GM21381 (cell line): ENCODE measurements around the gene ANK3.

Experiments used
- ATAC-seq: cut with Tn5 transposase; IDR thresholded peaks from one replicate; pipeline ENCODE4 v1.9.1; 2021; ENCODE audit warnings: mild to moderate bottlenecking, moderate library complexity; ENCODE audit not compliant: unreplicated experiment

ANK3 gene

DNA sequence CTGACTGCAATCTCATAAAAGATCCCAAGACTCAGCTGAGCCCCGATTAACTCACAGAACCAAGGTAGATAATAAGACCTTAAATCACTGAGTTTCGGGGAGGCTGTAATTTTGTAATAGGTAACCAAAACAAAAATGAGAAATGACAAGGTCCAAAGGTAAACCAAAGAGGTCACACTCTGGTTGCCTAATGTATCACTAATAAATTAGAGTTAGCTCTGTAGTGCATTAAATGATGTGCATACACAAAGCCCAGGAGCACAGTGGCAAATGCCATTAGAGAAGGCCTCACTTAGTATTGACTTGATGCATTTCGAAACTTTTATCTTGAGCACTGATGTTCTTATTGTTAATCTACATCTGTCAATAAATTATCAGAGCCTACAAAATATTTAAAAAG lies 245.6 kb downstream of the ANK3 start:
- no peak for ATAC-seq

DNA sequence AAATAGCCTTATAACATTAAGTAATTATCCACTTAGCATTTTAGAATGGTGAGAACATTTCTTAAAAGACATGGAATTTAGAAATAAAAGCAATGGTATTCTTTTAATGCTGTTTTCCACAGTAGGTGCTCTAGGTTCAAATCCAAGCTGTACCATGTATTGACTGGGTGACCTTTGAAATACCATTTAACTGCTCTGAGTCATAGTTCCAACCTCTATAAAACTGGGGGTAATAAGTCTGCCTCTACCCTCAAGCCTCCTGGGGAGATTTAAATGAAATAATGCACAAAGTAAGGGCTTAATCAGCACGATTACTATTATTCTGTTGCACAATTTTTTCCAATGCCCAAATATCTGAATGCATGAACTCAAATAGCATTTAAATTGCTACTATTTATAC lies 246.9 kb downstream of the ANK3 start:
- ATAC-seq: no peak

DNA sequence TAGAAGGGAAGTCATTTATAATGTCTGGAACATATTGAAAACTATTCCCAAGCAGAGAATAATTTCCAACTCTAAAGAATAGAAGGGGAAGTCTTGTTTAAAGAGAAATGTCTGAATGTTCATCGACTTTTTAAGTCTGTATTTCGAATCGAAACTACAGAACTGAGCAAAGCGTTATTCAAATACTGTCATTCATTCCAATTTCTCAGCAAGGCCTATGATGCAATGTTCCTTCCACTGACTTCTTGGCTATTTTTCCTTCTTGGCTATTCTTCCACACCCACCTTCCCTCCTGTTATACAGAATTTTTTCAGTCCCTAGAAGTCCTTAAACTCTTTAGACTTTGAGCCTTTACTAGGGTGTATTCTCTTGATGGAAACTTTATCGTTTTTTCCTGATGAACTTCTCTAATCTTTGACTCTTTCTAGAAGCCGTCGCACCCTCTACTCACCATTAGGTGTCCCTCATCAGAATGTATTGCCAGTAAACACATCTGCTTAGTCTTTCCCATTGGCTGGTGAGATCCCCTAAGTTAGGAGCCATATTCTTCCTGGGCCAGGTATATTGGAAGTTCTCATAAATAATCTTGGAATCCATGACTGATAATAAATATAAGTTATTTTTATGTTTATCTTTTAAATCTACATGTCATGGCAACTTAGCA lies 247.6 kb downstream of the ANK3 start:
- ATAC-seq: no peak

DNA sequence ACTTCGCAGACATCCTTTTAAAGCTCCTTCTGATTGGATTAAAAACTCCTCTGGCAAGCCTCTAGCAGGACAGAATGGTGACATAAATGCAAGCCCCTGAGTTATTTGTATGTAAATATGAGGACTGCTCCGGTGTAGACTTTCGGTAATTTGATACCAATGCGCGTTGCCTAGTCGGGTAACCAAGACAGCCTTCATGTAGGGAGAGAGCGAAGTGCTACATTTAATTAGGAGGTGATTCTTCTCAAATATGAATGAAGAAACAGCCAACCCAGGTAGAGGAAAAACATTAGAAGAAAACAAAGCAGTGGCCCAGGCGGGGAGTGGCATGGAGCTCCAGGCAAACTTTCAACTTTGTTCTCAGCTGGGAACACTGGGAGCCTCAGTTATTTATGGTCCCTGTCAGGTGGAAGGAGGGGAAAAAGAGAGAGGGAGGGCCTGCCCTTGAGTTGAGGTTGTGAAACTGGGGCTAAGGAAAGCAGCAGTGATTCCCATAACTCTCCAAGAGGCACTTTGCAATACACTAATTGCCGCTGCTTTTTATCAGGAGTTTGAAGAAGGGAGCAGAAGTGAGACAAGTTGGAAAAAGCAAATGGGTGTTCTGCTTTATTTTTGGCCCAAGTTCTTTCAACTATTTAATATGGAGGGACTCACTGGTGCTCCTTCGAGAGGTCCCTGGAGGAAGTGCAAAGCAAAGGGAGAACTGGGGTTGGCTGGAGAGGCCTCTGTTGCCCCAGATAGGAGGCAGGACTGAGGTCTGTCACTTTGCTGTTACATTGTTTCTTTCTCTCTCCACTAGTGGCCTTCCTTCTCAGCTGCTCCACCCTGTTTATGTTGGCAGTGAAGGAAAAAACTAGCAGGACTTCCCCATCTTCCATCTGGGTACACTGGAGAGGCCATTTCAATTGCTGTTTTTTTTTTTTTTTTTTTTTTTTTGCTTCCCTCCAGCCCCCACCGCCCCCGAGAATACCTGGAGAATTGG lies 248.7 kb downstream of the ANK3 start:
- ATAC-seq: no peak

DNA sequence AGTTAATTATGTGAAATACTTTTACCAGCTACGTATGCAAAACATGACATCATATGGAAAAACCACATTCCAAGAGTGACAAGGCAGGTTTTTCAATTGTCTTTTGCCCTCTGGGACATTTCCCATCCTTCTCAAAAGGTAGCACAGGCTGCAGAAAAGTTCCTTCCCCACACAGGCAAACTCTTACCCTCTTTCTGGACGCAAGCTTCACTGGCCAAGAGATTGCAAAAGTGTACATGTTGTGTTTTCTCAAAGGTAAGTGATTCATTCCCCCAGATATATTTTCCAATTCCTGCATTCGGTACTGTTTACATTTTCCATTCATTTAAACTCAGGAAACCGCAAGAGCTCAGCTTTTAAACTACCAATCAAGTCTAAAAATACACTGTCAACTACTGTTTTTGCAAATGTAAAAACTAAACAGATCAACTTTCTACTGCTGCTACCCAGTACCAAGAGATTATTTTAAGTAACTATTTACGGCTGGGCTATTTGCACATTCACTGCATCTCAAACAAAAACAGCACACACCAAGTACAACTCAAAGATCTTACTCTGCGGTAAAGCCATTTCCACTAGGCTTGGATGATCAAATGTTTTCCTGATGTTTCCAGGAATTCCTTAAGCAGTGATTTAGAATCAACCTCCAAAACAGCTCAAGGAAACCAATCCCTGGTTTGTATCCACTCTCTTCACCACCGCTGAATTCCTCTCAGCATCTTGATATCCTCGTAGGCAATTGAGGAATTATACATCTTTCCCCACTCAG lies 249.7 kb downstream of the ANK3 start:
- ATAC-seq: no peak

DNA sequence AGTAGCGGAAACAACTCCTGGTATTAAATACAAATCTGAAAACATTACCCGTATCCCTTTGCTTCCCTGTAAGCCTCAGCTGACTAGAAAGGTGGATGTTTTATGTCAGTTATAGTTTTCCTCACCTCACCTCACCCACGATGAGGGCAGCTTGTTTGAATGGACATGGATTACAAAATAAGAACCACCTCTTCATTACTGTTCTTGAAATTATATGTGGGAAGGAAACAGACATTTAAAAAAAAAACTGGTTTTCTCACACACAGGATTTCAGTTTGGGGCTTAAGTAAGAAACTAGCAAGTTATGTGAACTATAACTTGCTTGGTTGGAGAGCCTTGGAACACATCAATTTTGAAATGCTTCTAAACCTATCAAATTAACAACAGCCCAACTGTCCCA lies 250.4 kb downstream of the ANK3 start:
- no peak for ATAC-seq

DNA sequence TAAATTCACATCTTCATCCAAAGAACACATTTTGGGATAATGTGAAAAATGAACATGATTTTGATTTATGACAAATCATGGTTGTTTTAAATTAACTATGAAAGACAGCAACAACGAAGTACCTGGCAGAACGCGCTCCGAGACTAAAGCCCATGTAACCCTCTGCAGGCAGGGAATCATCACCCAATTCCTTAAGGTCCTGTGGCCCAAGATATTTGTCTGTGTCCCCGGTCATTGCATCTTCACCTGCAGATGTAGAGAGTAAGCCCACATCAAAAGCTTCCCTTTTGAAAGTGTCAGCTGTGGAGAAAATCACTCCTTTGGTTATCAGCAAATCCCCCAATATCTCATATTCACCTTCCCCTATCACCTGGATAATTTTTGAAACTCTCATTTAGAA lies 250.8 kb downstream of the ANK3 start:
- ATAC-seq: no peak

DNA sequence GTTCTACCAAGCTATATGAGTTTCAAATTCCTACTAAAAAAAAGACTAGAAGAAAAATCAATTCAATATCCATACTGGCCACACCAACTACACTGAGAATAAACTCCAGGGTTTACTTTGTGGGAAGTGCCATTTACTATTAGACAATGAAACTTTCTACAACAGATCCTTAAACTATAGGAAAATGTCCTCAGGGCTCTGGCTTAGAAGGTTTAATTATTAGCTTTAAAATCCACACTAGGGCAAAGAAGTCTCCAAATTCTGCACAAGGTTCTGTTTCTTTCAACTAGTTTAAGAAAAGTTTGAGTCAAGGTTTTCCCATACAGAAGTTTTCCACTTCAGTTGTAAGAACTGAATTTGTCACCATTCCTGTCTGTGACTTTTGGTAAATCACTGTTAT lies 251.6 kb downstream of the ANK3 start:
- no peak for ATAC-seq

DNA sequence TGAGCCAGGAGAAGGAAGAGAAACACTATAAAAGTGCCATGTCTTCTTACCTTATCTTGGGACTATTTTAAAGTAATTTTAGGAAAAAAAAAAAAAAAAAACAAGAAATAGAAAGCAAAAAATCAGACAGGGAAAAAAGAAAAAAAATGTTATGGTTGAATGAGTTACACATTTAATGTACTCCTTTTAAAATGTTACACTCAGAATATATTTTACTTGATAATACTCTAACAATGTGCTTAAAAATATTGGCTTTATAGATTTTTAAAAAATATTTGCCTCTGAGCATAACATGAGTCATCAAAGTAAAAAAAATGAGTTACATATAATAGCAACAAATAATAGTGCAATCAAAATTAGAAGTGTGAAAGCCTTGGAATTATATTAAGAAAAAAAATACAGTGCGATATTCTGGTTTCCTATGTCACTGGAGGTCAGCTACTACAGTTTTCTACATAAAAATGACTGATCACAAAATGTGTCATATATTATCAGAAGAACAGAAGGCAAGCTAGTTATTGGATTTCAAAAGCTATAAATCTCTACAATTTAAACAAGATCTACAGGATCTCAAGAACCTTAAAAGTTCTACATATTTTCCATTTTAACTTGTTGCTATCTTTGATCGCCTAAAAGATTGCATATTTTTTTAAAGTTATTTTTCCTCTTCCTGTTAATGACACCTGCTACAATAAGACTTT lies 252.2 kb downstream of the ANK3 start:
- ATAC-seq: no peak

DNA sequence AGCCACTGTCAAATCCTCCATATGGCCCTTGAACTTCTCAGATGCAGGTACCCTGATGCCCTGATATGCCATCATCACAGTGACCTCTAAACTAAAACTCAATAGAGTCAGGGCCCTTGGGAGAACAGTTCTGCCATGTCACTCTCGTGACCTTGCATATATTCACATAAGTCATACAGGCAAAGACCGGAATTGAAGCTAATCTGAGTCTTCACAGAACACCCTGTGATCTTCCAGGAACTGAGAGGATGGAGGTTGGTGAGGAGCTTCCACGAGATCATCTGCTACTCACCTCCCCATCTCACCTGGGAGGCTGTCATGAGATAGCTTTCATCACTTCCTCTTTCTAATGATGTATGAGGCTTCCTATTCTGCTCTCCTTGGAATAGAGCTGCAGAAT lies 254.7 kb downstream of the ANK3 start:
- ATAC-seq: no peak

DNA sequence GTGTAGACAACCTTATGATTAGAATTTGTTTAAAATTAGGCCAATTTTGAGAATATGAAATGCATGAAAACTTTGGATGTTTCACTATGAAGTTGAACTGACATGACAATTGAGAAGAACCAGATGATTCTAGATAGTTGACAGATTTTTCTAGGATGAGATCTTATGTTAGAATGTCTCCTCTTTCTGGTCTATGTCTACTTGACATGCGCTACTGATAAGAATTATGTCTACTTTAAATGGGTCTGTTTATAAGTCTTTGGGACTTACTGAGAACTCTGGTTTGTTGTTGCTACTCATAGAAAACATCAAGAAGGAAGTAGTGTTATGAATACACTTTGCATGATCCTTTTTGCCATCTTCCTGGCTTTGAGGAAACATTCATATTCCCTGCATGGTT lies 255.1 kb downstream of the ANK3 start:
- ATAC-seq: no peak

DNA sequence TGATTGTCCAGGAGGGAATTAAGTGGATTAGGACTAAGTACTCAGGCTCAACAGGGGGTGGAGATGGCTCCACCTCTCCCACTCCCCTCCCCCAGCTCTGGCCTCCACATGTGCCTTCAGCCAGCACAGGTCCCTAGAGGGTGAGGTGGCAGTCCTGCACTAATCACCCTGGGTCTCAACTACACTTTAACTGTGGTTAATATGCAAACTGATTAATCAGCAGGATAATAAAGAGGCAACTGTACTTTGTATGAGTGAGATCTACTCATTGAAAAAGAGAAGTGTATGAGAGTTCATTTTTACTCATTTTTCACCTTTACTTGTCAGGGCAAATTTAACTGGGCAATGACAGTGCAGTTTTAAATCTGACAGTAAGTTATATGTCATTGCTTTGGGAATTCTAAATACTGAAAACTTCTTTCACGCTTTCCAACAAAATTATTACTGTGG lies 259.5 kb downstream of the ANK3 start:
- ATAC-seq: no peak

DNA sequence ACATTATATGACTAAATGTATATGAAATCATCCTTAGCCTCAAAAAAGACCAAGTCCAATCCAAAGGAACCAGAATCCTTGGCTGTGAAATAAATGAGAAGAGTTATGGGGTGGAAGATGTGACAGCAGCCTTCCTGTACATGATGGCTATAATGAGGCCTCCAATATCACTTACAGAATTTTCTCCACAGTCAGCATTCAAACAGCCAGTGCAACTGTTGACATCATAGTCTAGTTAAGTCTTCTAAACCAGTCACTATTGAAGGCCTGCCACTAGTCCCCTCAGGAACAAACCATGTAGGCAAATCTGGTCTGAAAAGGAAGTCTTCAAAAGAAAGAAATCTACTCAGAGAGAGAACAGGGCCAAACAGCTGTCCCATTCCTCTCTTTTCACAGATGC lies 263.8 kb downstream of the ANK3 start:
- ATAC-seq: no peak

DNA sequence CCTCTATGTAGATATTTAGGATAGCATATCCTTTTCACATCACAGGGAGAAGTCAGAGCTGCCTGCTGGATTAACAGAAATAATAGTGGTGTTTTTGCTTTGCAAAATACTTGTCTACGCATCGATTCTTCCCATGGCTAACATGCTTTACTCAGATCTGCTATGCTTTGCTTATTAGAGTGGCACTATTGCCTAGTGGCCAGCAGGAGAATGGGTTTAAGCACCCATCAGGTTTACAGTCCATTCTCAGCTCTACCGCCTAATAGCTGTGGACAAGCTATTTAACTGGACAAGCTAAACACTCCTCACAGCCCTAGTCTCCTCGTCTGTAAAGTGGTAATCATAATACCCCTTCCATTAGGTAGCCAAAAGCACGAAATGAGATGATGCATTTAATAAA lies 265.1 kb downstream of the ANK3 start:
- ATAC-seq: no peak

DNA sequence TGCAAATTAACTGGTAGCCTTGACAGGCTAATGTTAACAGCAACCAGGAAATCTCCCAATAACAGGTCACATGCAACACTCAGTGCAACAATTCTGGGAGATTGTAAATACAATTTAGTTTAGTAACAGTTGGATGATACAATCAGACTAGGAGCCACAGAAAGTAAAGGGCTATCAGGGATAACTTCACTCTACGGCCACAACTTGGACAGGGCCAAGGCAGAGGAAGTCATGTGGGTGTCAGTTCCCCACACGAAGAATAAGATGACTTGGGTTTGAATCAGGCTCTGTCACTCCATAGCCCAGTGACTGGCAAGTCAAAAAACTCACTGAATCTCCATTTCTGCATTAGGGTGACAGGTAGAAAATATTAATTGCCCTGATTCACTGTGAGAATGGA lies 266.0 kb downstream of the ANK3 start:
- ATAC-seq: no peak

DNA sequence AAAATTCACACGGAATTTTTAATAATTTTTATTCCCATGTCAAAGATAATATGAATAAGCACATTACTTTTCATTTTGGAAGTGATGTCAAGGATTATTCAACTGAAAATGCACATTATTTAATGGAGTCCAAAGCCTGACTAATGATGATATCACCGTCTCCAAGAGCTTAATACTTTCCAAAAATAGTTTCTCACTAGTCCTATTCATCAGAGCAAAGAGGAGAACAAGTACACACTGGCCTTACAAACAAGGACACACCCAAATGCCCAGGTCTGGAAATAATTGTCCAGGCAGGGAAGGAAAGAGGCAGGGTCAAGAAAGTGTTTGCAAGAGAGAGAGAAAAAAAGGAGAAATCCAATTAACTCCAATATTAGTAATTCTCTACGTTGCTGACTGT lies 266.5 kb downstream of the ANK3 start:
- ATAC-seq: no peak

DNA sequence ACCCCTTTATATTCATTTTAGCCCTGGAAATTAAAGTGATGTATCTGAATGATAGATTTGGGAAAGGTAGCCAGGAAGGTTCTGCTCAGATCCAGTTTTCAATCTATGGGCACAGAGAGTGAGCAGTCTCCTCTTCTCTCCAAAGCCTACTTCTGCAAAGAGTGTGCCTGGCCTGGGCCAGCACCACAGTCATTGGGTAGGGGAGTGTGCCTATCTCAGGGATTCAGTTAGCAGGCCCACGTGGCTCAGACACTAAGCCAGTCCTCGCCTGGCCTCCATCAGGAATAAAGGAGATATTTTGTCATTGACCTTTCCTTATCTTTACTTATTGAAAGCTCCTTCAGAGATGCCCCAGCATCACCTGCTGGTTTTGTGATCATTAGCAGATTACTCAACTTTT lies 267.5 kb downstream of the ANK3 start:
- no peak for ATAC-seq

DNA sequence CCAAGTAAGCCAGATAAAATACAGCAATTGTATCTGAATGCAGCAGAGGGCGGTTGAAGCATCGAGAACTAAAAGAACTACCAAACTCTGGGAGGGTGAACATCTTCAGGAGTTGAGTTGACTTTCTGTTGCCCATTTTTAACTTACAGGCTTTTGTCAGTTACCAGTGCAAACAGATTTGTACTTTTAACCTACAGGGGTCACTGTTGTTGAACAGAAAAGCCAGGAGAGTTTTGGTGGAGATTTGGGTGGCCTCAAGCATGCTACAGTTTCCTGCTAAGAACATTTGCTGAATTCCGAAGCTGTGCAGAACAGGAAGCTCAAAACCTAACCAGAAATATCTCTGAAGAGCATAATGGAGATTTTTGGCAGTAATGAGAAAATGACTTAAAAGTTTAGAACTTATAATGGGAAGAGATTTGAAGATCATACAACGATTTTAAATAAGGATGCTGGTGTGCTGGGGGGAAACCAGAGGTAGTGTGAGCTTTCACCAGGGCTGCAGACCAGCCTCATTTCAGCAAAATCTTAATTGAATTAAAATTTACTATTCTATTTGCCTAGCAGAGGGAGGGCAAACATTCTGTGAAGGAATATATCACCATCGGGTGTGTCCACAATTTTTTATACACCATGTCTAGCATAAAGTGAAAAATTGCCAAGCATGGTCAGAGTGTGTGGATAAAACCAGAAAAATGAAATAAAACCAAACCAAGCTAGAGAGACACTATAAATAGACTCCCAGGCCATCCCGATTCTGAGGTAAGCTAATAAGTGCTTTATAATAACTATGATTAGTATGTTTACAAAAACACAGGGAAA lies 274.7 kb downstream of the ANK3 start:
- peak; percentile 68 for ATAC-seq

DNA sequence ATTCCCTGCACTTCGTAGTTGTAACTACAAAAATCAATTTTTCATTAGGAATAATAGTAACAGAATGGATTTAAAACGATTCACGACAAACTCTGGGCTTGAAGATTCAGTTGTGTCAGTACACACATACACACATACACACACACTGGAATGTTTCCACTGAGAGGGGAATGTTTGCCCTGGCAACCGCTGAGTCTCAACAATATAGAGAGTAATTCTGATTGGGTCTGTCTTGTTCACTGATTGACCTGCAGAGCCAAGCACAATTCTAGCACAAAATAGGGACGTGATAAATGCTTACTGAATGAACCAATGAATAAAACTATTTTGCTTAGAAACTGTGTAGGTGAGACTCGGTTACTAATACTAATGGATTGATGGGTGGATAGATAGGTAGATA lies 278.9 kb downstream of the ANK3 start:
- no peak for ATAC-seq
